Measurements from ENCODE around the gene GALNT2.

Gene GALNT2

GRCh38 chr1:230194525-230194924, 127.5 kb downstream of the GALNT2 start:
- Histone ChIP-seq H3K36me3 (peaks cover 10% of the 10 kb centered on the region), H3K4me1 (ENCODE audit: control insufficient read depth in 1 of 2, insufficient read depth in 1 of 2, low read depth in 1 of 2, low read length in 1 of 2) (peaks cover 16 to 18% of the 10 kb centered on the region in 2 experiments), H3K27ac (no peak overlapping the region), H3K4me3 (ENCODE audit: low read depth in 1 of 2, low read length in 1 of 2) (no peak overlapping the region), H3K9me3 (no peaks in the 10 kb centered on the region), H3K27me3 (no peaks in the 10 kb centered on the region)
- TF ChIP-seq, protein P1, sequence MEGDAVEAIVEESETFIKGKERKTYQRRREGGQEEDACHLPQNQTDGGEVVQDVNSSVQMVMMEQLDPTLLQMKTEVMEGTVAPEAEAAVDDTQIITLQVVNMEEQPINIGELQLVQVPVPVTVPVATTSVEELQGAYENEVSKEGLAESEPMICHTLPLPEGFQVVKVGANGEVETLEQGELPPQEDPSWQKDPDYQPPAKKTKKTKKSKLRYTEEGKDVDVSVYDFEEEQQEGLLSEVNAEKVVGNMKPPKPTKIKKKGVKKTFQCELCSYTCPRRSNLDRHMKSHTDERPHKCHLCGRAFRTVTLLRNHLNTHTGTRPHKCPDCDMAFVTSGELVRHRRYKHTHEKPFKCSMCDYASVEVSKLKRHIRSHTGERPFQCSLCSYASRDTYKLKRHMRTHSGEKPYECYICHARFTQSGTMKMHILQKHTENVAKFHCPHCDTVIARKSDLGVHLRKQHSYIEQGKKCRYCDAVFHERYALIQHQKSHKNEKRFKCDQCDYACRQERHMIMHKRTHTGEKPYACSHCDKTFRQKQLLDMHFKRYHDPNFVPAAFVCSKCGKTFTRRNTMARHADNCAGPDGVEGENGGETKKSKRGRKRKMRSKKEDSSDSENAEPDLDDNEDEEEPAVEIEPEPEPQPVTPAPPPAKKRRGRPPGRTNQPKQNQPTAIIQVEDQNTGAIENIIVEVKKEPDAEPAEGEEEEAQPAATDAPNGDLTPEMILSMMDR (IDR thresholded peaks at IDR 0.05), result no peak

DNA sequence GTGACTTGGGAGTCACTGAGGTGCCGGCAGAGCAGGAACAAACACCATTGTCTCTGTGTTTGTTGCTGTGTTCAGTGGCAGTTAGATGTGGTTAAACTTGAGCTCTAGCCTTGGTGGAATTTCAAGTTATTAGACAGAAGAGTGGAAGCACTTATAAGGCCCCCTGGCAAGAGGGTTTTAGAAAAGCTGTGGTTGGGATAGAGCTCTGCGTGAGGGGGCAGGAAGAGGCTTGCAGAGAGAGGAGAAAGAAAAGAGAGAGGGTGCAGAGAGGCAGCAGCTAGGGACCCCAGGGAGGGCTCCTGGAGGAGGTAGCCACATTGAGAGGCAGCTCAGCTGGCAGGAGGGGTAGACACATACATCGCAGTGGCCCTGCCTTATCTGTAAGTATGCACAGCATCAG, 128.2 kb downstream of the GALNT2 start:
- Histone ChIP-seq H3K4me3 (ENCODE audit: low read depth in 1 of 2, low read length in 1 of 2) (no peak overlapping the region), H3K36me3 (peaks cover 10% of the 10 kb centered on the region), H3K27ac (no peak overlapping the region), H3K9me3 (no peaks in the 10 kb centered on the region), H3K4me1 (ENCODE audit: control insufficient read depth in 1 of 2, insufficient read depth in 1 of 2, low read depth in 1 of 2, low read length in 1 of 2) (peaks cover 16 to 18% of the 10 kb centered on the region in 2 experiments), H3K27me3 (no peaks in the 10 kb centered on the region)
- TF ChIP-seq, protein P1 (IDR thresholded peaks at IDR 0.05), result no peak

- Histone ChIP-seq H3K27ac (no peak overlapping the region), H3K4me1 (ENCODE audit: control insufficient read depth in 1 of 2, insufficient read depth in 1 of 2, low read depth in 1 of 2, low read length in 1 of 2) (peaks cover 9 to 12% of the 10 kb centered on the region in 2 experiments), H3K9me3 (no peaks in the 10 kb centered on the region), H3K36me3 (peaks cover 10% of the 10 kb centered on the region), H3K4me3 (ENCODE audit: low read depth in 1 of 2, low read length in 1 of 2) (no peak overlapping the region), H3K27me3 (no peaks in the 10 kb centered on the region)
- TF ChIP-seq, protein P1 (IDR thresholded peaks at IDR 0.05), result no peak
Observed at GRCh38 chr1:230196077-230196476, 129.0 kb downstream of the GALNT2 start.

GRCh38 chr1:230197644-230198567, 130.9 kb downstream of the GALNT2 start:
- Histone ChIP-seq H3K4me1 (ENCODE audit: control insufficient read depth in 1 of 2, insufficient read depth in 1 of 2, low read depth in 1 of 2, low read length in 1 of 2) (no peaks in the 10 kb centered on the region), H3K4me3 (ENCODE audit: low read depth in 1 of 2, low read length in 1 of 2) (no peak overlapping the region), H3K36me3 (peaks cover 11% of the 10 kb centered on the region), H3K9me3 (no peaks in the 10 kb centered on the region), H3K27me3 (no peaks in the 10 kb centered on the region), H3K27ac (no peak overlapping the region)
- TF ChIP-seq, protein P1 (IDR thresholded peaks at IDR 0.05), result no peak

- Histone ChIP-seq H3K4me3 (ENCODE audit: low read depth in 1 of 2, low read length in 1 of 2) (no peak overlapping the region), H3K36me3 (peaks cover 22% of the 10 kb centered on the region), H3K27ac (no peak overlapping the region), H3K9me3 (no peaks in the 10 kb centered on the region), H3K27me3 (no peaks in the 10 kb centered on the region), H3K4me1 (ENCODE audit: control insufficient read depth in 1 of 2, insufficient read depth in 1 of 2, low read depth in 1 of 2, low read length in 1 of 2) (no peaks in the 10 kb centered on the region)
- TF ChIP-seq, protein P1 (IDR thresholded peaks at IDR 0.05), result no peak
Observed at GRCh38 chr1:230199034-230199433, 132.0 kb downstream of the GALNT2 start.
